ENCODE results near the gene CHRNB1.

CHRNB1 gene

DNA sequence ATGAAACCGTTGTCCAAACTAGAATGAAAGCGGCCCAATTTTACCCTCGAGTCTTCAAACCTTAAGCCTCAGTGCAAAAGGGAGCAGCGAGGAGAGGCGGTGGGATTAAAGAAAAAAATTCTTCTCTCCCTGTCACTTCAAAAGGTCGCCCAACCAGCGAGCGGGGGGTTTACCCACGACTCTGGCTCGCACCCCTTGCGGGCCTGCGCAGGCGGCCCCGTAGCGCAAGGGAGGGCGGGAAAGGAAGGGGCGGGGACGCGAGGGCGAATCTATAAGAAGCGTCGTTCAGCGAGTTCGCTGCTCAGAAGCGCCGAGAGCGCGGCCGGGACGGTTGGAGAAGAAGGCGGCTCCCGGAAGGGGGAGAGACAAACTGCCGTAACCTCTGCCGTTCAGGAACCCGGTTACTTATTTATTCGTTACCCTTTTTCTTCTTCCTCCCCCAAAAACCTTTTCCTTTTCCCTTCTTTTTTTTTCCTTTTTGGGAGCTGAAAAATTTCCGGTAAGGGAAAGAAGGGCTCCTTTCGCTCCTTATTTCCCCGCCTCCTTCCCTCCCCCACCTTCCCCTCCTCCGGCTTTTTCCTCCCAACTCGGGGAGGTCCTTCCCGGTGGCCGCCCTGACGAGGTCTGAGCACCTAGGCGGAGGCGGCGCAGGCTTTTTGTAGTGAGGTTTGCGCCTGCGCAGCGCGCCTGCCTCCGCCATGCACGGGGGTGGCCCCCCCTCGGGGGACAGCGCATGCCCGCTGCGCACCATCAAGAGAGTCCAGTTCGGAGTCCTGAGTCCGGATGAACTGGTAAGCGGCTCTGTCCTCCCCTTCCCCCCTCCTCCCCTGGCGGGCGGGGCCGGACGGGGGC, 39.4 kb downstream of the CHRNB1 start, which contains the start of gene POLR2A:
Gene POLR2A, plus strand, starts transcription at position 300 of the 852 bp plus-strand sequence.
- DNase-seq (ENCODE audit: low read depth) = peak; percentile 97

DNA sequence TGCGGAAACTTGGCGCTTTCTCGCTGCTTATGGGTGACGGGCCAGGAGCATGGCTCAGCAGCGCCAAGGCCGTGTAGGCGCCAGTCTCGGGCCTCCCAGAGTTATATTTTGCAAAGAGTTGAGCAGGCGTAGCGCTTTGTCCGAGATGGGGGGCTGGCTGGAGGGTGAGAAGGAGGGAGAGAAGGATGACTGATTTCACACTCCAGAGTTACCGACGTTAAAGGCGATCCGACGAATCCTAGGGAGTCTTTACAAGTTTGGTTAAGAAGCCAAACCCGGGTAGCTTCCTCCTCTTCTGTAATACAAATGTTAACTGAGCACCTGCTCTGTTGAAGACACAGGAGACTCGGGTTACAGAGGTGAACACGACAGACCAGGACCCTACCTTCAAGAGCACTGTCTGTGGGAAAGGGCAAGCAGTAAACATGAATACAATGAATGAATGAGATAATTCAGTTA, 40.1 kb downstream of the CHRNB1 start:
- no peak for DNase-seq (ENCODE audit: low read depth)

DNA sequence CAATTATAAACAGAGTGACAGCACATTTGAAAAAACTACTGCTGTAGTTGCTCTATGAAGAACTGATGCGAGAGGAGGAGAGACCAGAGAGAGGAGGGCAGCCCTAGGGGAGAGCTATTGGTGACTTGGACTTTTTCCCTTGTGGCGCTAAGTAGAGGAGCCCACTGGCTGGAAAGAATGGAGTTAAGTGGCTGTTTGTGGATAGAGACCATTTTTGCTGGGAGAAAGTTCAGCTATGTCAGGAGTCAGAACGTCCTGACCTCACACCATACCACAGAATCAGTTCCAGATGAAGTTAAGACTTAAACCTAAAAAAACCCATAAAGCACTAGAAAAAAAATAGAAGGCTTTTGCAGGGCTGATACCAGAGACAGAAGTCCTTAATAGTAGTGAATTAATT, 41.3 kb downstream of the CHRNB1 start:
- no peak for DNase-seq (ENCODE audit: low read depth)

DNA sequence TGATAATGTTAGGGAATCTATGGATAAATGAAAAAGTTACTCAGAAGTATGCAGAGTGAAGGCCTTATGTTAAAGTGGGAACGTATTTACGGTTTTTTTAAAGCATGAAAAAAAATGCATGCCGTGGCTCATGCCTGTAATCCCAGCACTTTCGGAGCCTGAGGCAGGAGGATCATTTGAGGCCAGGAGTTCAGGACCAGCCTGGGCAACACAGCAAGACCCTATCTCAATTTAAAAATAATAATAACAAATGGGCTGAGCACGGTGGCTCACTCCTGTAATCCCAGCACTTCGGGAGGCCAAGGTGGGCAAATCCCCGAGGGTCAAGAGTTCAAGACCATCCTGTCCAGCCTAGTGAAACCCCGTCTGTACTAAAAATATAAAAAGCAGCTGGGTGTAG, 45.3 kb downstream of the CHRNB1 start:
- no peak for DNase-seq (ENCODE audit: low read depth)

DNA sequence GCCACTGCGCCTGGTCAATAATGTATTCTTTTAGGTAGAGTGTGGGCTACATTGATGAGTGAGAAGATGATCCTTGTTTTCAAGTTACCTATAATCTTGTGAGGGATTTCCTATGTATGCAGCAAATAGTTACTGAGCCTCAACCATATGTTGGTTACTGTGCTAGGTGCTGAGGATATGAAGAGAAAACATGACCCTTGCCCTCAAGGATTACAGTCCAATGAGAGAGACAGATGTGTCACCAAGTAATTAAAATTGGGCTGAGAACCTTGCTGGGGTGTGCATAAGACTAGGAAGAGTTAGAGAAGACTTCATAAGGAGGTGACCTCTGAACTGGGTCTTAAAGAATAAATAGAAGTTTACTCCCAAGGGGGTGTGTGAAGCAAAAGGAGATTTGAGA, 46.7 kb downstream of the CHRNB1 start:
- DNase-seq (ENCODE audit: low read depth) = no peak

DNA sequence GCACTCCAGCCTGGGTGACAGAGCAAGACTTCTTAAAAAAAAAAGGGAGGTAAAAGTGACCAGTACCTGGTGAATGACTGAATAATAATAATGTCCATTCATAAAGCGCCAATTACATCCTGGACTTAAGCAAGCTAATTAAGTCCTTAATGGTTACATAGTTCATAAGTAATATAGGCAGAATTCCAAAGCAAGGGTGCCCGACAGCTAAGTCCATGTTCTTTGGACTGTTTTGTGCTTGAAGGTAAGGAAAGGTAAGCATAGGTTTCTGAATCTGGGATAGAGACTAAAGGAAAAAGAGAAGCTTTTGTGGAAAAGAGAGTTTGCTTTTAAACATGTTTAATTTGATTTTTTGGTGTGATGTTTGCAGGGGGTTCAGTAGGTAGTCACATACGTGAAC, 49.1 kb downstream of the CHRNB1 start:
- DNase-seq (ENCODE audit: low read depth) = no peak

DNA sequence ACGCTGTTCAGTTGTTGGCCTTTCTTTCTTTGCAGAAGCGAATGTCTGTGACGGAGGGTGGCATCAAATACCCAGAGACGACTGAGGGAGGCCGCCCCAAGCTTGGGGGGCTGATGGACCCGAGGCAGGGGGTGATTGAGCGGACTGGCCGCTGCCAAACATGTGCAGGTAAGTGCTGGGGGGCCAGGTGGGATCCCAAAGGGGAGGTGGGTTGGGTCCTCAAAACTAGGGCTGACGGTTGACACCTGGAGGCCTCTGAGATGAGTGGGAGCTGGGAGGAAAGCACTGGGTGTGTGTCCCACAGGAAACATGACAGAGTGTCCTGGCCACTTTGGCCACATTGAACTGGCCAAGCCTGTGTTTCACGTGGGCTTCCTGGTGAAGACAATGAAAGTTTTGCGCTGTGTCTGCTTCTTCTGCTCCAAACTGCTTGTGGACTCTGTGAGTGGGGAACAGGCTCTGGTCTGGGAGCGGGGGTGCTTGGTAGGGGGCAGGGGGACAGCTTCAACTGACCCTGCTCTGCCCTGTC, 51.1 kb downstream of the CHRNB1 start:
- no peak for DNase-seq (ENCODE audit: low read depth)

DNA sequence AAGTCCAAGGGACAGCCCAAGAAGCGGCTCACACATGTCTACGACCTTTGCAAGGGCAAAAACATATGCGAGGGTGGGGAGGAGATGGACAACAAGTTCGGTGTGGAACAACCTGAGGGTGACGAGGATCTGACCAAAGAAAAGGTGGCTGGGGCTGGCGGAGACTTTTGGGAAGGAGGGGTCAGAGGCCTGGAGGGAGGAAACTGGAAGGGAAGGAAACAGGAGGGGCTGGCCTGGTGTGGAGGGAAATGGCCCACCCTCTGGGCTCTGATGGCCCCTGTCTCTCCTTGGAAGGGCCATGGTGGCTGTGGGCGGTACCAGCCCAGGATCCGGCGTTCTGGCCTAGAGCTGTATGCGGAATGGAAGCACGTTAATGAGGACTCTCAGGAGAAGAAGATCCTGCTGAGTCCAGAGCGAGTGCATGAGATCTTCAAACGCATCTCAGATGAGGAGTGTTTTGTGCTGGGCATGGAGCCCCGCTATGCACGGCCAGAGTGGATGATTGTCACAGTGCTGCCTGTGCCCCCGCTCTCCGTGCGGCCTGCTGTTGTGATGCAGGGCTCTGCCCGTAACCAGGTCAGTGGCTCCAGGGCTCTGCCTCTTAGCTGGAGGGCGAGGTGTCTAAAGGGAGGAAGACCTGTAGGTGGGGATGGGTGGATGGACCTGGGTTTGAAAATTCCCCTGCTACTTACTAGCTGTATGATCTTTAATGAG, 51.8 kb downstream of the CHRNB1 start:
- no peak for DNase-seq (ENCODE audit: low read depth)

DNA sequence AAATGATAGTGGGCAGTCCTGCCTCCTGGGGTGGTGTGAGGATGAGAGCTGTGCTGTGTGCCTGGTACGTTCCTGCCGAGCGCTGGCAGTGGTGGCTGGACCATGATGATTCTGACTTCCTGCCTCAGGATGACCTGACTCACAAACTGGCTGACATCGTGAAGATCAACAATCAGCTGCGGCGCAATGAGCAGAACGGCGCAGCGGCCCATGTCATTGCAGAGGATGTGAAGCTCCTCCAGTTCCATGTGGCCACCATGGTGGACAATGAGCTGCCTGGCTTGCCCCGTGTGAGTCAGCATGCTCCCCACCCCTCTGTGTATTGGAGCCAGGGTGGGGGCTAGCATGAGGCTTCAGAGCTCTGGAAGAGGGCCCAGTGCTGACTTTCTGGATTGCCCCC, 52.4 kb downstream of the CHRNB1 start:
- DNase-seq (ENCODE audit: low read depth) = no peak

DNA sequence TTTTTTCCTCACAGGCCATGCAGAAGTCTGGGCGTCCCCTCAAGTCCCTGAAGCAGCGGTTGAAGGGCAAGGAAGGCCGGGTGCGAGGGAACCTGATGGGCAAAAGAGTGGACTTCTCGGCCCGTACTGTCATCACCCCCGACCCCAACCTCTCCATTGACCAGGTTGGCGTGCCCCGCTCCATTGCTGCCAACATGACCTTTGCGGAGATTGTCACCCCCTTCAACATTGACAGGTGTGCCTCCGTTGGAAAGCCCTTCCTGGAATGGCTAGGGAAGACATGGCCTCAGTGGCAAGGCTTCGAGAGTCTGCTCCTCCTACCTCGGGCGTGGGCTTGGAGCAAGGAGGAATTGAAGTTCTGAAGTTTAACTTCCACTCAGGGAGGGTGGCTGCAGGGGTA, 52.8 kb downstream of the CHRNB1 start:
- DNase-seq (ENCODE audit: low read depth) = no peak

DNA sequence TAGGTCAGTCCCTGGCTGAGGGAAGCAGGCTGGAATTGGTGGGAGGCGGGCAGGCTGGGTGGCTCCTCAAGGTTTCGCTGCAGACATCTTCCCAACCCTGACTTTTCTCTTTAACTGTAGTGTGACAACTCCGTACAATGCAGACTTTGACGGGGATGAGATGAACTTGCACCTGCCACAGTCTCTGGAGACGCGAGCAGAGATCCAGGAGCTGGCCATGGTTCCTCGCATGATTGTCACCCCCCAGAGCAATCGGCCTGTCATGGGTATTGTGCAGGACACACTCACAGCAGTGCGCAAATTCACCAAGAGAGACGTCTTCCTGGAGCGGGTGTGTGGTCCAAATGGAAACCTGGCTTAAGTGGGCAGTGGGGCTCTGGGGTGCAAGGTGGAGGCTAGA, 54.3 kb downstream of the CHRNB1 start:
- DNase-seq (ENCODE audit: low read depth) = no peak

DNA sequence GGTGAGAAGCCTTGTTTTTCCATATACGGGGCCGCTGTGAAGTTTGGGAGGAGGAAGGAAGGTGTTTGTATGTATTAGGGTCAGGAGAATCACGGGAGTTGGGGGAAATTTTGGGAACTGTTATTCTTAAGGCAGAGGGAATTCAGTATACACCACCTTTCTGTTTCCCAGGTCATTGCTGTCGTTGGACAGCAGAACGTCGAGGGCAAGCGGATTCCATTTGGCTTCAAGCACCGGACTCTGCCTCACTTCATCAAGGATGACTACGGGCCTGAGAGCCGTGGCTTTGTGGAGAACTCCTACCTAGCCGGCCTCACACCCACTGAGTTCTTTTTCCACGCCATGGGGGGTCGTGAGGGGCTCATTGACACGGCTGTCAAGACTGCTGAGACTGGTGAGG, 56.9 kb downstream of the CHRNB1 start:
- DNase-seq (ENCODE audit: low read depth) = no peak

DNA sequence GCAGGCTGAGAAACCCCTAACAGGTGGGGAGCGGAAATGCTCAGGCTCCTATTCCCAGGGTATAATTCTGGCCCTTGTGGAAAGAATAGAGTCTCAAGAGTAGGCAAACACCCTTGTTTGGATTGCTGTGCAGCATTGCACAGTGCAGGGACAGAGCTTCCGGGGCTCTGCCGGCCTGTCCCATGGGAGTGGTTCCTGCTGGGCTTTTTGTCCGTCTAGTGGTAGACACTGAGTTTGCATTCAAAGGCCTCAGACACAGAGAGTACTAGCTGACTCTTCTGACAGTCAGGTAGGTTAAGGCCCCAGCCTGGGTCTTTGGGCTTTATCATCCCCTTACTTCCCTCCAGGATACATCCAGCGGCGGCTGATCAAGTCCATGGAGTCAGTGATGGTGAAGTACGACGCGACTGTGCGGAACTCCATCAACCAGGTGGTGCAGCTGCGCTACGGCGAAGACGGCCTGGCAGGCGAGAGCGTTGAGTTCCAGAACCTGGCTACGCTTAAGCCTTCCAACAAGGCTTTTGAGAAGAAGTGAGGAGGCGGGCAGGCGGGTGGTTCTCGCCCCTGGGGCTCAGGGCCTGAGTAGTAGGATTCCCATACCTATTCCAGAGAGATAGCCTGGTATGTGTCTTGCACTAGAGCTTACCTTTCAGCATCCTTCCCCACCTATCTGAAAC, 57.4 kb downstream of the CHRNB1 start:
- no peak for DNase-seq (ENCODE audit: low read depth)

DNA sequence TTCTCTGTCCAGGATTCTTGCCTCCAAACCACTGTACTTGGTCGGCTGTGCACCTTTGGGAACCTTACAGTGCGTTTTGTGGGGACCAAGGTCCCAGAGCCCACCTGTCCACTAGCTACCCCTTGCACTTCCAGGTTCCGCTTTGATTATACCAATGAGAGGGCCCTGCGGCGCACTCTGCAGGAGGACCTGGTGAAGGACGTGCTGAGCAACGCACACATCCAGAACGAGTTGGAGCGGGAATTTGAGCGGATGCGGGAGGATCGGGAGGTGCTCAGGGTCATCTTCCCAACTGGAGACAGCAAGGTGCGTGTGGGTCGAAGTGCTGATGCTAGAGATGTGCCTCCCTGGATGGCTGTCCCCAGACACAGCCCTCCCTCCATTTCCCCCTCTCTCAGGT, 58.1 kb downstream of the CHRNB1 start:
- no peak for DNase-seq (ENCODE audit: low read depth)

DNA sequence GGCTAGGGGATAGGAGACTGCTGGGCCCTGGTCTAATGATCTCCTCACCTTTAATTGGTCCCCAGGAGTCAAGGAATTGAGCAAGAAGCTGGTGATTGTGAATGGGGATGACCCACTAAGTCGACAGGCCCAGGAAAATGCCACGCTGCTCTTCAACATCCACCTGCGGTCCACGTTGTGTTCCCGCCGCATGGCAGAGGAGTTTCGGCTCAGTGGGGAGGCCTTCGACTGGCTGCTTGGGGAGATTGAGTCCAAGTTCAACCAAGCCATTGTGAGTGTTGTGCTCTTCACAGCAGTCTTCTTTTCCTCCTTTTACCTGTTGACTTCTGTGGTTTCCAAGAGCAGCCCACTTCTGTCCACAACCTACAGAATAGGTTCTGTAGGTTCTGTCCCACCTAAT, 58.7 kb downstream of the CHRNB1 start:
- no peak for DNase-seq (ENCODE audit: low read depth)

Measured in activated T-helper 1 cell treated with Interleukin-2 at 50 U/mL for 16 hours (primary cell).